ENCODE data around the gene FGF1. TPM values are rescaled to one million over a fixed set of nuclear protein-coding genes. Genes with fewer than 3 reads are reported as not detected.

The FGF1 gene
- total RNA-seq, 6 experiments from 2014 or later, result 0.12 to 0.56 (median 0.42) TPM; not detected in 1

DNA sequence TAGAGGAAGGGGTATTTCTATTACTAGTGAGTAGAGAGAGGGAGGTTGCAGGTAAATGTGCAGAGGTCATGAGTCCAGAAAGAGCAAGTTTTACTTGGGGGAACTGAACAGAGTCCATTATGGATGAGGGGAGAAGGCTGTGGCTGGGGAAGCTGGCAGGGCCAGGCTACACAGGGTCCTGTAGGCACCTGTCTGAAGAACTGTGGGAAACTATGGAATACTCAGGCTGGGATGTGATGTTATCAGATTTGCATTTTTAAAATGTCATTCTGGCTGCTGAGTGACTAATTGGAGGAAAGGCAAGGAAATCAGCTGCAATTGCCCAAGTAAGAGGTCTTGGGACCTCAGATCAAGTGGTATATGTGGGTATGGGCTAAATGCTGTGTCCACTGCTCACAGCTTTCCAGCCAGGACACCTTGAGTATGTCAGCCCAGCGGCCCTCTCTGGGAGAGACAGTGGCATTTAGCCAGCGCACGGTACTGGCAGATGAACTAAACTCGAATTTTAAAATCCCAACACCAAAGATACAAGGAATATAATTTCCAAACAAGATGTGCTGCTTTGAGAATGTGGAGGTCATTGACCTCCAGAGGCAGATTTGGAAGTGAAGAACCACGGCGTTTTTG is 49.1 kb downstream of the FGF1 start:
- Histone ChIP-seq H3K4me3 (no peak overlapping the region), H3K36me3 (no peaks in the 10 kb centered on the region), H3K27me3 (no peaks in the 10 kb centered on the region), H3K27ac (no peak overlapping the region), H3K9me3 (no peaks in the 10 kb centered on the region), H3K4me1 (no peaks in the 10 kb centered on the region)
- TF ChIP-seq POLR2A (IDR thresholded peaks at IDR 0.05) (no peak), CTCF (IDR thresholded peaks at IDR 0.05) (no peak)
- ATAC-seq (no peak), DNase-seq (no peak)
- intact Hi-C loops (cut with DNase I), result no loop called here
- 63% methylated on average over 4 of the region's 6 CpGs for WGBS (ENCODE audit: insufficient coverage, low coverage, low lambda C conversion rate, missing lambda C conversion rate)

DNA sequence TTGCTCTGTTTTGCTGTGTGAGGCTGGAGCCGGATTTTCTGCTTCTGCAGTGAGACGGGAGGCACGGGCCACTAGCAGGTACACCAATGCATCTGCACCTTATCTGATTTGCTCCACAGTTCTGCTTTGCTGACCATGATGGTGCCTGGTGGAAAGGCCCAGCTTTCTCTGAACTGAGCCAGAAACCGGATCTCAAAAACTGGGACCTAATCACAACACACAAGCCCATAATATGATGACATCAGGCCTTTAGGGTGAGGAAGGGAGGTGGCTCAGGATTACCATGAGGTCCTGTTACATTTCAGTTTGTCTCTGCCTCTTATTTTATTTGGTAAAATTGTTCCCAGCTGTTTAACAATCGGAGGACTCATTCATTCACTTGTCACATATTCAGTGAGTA is 49.8 kb downstream of the FGF1 start:
- no peak overlapping the region for H3K4me3 ChIP-seq
- H3K27me3 ChIP-seq, result no peaks in the 10 kb centered on the region
- H3K9me3 ChIP-seq, result no peaks in the 10 kb centered on the region
- H3K27ac ChIP-seq, result no peak overlapping the region
- no peaks in the 10 kb centered on the region for H3K36me3 ChIP-seq
- no peak for ATAC-seq
- intact Hi-C loops (cut with DNase I), result no loop called here
- H3K4me1 ChIP-seq, result no peaks in the 10 kb centered on the region
- TF ChIP-seq POLR2A (IDR thresholded peaks at IDR 0.05), result no peak
- no peak for TF ChIP-seq CTCF (IDR thresholded peaks at IDR 0.05)
- 71% methylated on average over 5 of the region's 5 CpGs for WGBS (ENCODE audit: insufficient coverage, low coverage, low lambda C conversion rate, missing lambda C conversion rate)
- DNase-seq, result no peak

DNA sequence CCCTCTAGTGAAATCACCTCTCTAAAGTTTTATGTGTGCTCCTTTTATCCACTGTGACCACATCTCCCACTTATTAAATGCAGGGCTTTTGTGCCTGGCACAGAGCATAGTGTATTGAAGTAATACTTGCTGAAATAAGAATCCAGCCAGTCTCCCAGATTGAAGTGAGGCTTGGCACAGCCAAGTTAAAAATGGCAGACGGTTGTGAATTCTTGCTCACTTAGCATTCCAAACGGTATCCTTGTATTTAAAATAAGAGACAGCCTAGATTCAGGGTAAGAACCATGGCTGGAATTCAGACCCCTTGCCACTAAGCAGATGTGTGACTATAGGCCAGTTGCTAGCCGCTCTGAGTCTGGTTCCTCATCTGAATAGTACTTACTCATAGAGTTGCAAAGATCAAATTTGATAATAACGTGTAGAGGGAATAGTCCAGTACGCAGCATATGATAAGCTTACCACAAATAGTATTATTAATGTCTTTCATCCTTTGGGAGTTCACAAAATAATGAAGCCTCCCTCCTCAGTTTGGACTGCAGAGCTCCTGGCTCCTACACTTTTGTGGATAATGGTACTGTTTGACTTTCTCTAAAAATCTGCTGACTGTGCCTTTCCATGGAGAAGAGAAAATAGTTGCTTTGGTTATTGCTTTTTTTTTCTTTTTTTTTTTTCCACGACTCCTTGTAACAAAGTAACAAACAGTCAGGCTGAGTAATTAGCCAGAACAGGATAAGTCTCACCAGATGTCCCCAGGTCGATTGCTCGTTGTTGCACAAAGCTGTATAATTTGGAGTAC is 51.5 kb downstream of the FGF1 start:
- no peak overlapping the region for H3K4me3 ChIP-seq
- no peaks in the 10 kb centered on the region for H3K9me3 ChIP-seq
- intact Hi-C loops (cut with DNase I), result no loop called here
- no peak for TF ChIP-seq POLR2A (IDR thresholded peaks at IDR 0.05)
- TF ChIP-seq CTCF (IDR thresholded peaks at IDR 0.05), result no peak
- DNase-seq, result no peak
- H3K27ac ChIP-seq, result no peak overlapping the region
- no peaks in the 10 kb centered on the region for H3K4me1 ChIP-seq
- H3K36me3 ChIP-seq, result no peaks in the 10 kb centered on the region
- H3K27me3 ChIP-seq, result no peaks in the 10 kb centered on the region
- ATAC-seq, result no peak
- WGBS (ENCODE audit: insufficient coverage, low coverage, low lambda C conversion rate, missing lambda C conversion rate), result 57% methylated on average over 8 of the region's 8 CpGs

DNA sequence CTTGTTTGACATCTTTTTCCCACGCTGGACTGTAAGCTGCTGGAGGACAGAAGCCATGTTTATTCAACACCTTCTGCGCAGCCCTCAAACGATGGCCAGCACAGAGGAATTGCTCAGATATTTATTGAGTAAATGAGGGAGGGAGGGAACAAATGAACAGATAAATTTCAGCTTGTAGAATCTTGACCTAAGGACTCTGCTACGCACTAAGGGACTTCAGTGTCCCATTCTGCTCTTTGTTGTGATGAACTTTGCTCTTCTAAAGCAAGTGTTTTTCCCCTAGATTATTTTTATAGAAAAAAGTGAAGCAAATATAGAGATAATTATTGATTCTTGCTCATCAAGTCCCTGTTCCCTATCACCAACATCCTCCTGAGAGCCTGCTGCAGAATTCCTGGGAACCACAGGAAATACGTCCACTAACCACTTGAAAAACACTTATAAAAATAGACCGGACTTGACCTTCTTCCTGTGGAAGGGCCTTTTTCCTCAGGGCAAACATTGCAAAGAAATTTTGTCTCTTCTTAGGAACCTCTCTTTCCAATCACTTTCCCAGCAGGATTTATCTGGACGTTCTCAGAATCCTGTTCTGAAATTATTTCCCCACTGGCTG is 54.9 kb downstream of the FGF1 start:
- ATAC-seq (peak; percentile 39 to 64 (median 59)), DNase-seq (no peak)
- Histone ChIP-seq H3K36me3 (no peaks in the 10 kb centered on the region), H3K4me3 (no peak overlapping the region), H3K9me3 (no peaks in the 10 kb centered on the region), H3K4me1 (no peaks in the 10 kb centered on the region), H3K27ac (peak overlapping the region in 1 of 3 donors; percentile 4), H3K27me3 (no peaks in the 10 kb centered on the region)
- TF ChIP-seq CTCF (IDR thresholded peaks at IDR 0.05), result no peak
- no peak for TF ChIP-seq POLR2A (IDR thresholded peaks at IDR 0.05)
- 57% methylated on average over 7 of the region's 7 CpGs for WGBS (ENCODE audit: insufficient coverage, low coverage, low lambda C conversion rate, missing lambda C conversion rate)
- intact Hi-C loops (cut with DNase I), result no loop called here
